SK-N-MC (cell line): ENCODE measurements around the gene ADAMTS17.

Source experiments
- DNase-seq: peaks from one replicate; pipeline ENCODE4 v3.0.0-alpha.2; 2011; ENCODE audit warnings: low read depth, low spot score
- H3K27ac ChIP-seq: fragments of 200-600 bp; sonication (generic); 2 replicates; pipeline ENCODE4 v1.5.1; 2016; ENCODE audit warnings: mixed run types
- H3K36me3 ChIP-seq: fragments of 200-600 bp; sonication (generic); 2 replicates; pipeline ENCODE4 v1.6.1; 2017; ENCODE audit warnings: antibody characterized with exemption, low read length, mixed read lengths; ENCODE audit not compliant: insufficient read depth
- H3K4me3 ChIP-seq: fragments of 200-600 bp; sonication (generic); 2 replicates; pipeline ENCODE4 v1.5.1; 2016
- H3K9ac ChIP-seq: fragments of 200-600 bp; sonication (generic); 2 replicates; pipeline ENCODE4 v1.8.0; 2017; ENCODE audit warnings: mixed run types, mixed read lengths; ENCODE audit not compliant: insufficient read length
- H3K9me3 ChIP-seq: fragments of 200-600 bp; sonication (generic); 2 replicates; pipeline ENCODE4 v1.6.1; 2017; ENCODE audit warnings: low read depth, mild to moderate bottlenecking, antibody characterized with exemption, low read length, moderate library complexity, mixed read lengths
- EZH2 ChIP-seq: fragments of 200-600 bp; sonication (generic); IDR thresholded peaks from one replicate; pipeline ENCODE4 v1.6.1; 2017; ENCODE audit warnings: antibody characterized with exemption
- FOXP2 ChIP-seq: optimal IDR thresholded peaks from 2 replicates; pipeline ENCODE3; 2011; ENCODE audit warnings: mild to moderate bottlenecking, moderate library complexity; ENCODE audit not compliant: insufficient read depth; ENCODE audit errors: extremely low read length, control extremely low read depth
- POLR2AphosphoS5 ChIP-seq: IDR thresholded peaks from 2 replicates; pipeline ENCODE4 v1.6.1; 2012; ENCODE audit warnings: mild to moderate bottlenecking, low read depth, low read length, borderline replicate concordance

The ADAMTS17 gene

GRCh38 chr15:100036015-100036414, 305.8 kb downstream of the ADAMTS17 start:
- DNase-seq, result no peak
- H3K9me3 ChIP-seq, result no peaks in the 10 kb centered on the region
- H3K27ac ChIP-seq, result no peak overlapping the region
- H3K4me3 ChIP-seq, result no peak overlapping the region
- TF ChIP-seq FOXP2, result no peak
- no peak for TF ChIP-seq EZH2
- no peak for TF ChIP-seq POLR2AphosphoS5
- no peak overlapping the region for H3K9ac ChIP-seq
- no peaks in the 10 kb centered on the region for H3K36me3 ChIP-seq

- H3K36me3 ChIP-seq, result no peaks in the 10 kb centered on the region
- DNase-seq, result no peak
- H3K4me3 ChIP-seq, result no peak overlapping the region
- TF ChIP-seq POLR2AphosphoS5 (no peak), FOXP2 (no peak), EZH2 (no peak)
- no peak overlapping the region for H3K9ac ChIP-seq
- H3K27ac ChIP-seq, result no peak overlapping the region
- no peaks in the 10 kb centered on the region for H3K9me3 ChIP-seq
These were observed 307.6 kb downstream of the ADAMTS17 start for GRCh38 chr15:100034191-100034590.

GRCh38 chr15:100033140-100033857, 308.5 kb downstream of the ADAMTS17 start:
- H3K9ac ChIP-seq, result no peak overlapping the region
- H3K27ac ChIP-seq, result no peak overlapping the region
- no peak for TF ChIP-seq EZH2
- no peak for TF ChIP-seq FOXP2
- no peak for TF ChIP-seq POLR2AphosphoS5
- no peak overlapping the region for H3K4me3 ChIP-seq
- no peaks in the 10 kb centered on the region for H3K9me3 ChIP-seq
- DNase-seq, result no peak
- H3K36me3 ChIP-seq, result no peaks in the 10 kb centered on the region

GRCh38 chr15:100032358-100033085, 309.3 kb downstream of the ADAMTS17 start:
- Histone ChIP-seq H3K9ac (no peak overlapping the region), H3K27ac (no peak overlapping the region), H3K9me3 (no peaks in the 10 kb centered on the region), H3K36me3 (no peaks in the 10 kb centered on the region), H3K4me3 (no peak overlapping the region)
- DNase-seq, result no peak
- TF ChIP-seq POLR2AphosphoS5, result no peak
- TF ChIP-seq FOXP2, result no peak
- TF ChIP-seq EZH2, result no peak

- no peak for TF ChIP-seq FOXP2
- no peak for TF ChIP-seq EZH2
- TF ChIP-seq POLR2AphosphoS5, result no peak
- no peak overlapping the region for H3K9ac ChIP-seq
- H3K27ac ChIP-seq, result no peak overlapping the region
- H3K4me3 ChIP-seq, result no peak overlapping the region
- DNase-seq, result no peak
- no peaks in the 10 kb centered on the region for H3K36me3 ChIP-seq
- H3K9me3 ChIP-seq, result no peaks in the 10 kb centered on the region
These were observed 310.0 kb downstream of the ADAMTS17 start for GRCh38 chr15:100031665-100032357.

- no peak overlapping the region for H3K4me3 ChIP-seq
- no peaks in the 10 kb centered on the region for H3K9me3 ChIP-seq
- H3K27ac ChIP-seq, result no peak overlapping the region
- no peak for DNase-seq
- TF ChIP-seq EZH2 (no peak), POLR2AphosphoS5 (no peak), FOXP2 (no peak)
- H3K36me3 ChIP-seq, result no peaks in the 10 kb centered on the region
- no peak overlapping the region for H3K9ac ChIP-seq
These were observed 311.1 kb downstream of the ADAMTS17 start for GRCh38 chr15:100030586-100031229.

GRCh38 chr15:100029868-100030479, 311.8 kb downstream of the ADAMTS17 start:
- Histone ChIP-seq H3K4me3 (no peak overlapping the region), H3K9me3 (no peaks in the 10 kb centered on the region), H3K36me3 (no peaks in the 10 kb centered on the region), H3K9ac (no peak overlapping the region), H3K27ac (no peak overlapping the region)
- TF ChIP-seq POLR2AphosphoS5, result no peak
- TF ChIP-seq FOXP2, result no peak
- TF ChIP-seq EZH2, result no peak
- DNase-seq, result no peak
